ENCODE measurements around the gene ARHGAP24. TPM values are rescaled to one million over a fixed set of nuclear protein-coding genes. Genes with fewer than 3 reads are reported as not detected.

Gene ARHGAP24
- total and polyA plus RNA-seq, 8 donors: 22.0 to 35.0 (median 25.8) TPM

DNA sequence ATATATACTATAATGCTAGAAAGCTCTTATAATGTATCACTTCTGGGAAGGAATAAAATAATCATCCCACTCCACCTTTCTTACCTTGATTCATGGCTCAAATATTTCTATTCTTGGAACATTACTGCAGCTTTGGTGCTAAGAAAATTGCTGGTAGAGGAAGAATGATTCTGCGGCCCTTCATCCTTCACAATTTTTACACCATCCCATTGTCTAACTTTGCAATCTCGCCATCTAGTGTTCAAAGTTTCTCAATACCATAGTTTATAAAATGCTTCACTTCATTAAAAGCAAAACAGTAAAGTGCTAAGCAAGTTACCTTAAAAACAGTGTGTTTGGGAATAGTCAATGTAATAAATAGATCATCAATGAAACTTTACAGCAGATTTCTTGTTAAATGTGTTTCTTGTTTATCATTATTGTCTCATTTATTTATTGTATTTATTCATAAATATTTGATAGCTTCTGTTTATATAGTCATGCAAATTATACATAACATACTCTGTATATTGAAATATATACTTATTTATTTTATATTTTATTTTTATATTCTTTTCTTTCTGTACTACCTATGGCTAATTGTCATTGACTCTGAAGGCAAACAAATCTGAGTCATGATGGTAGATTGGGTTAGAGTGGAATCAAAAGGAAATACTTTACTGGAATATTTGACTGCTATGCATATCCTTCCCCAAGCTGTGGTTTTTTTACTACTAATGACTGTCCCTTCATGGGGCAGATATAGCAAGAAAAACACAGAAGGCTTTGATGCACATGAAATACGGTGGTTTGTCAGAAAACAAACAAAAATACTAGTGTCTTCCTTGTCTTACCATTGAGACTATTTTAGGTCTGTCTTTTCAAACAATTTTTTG is 494.2 kb downstream of the ARHGAP24 start:
- ATAC-seq (peak; percentile 85), DNase-seq (peak in 2 of 4 donors; percentile 36 to 51)
- Histone ChIP-seq H3K27ac (no peak overlapping the region), H3K4me1 (no peaks in the 10 kb centered on the region), H3K27me3 (no peaks in the 10 kb centered on the region), H3K4me3 (no peak overlapping the region), H3K36me3 (no peaks in the 10 kb centered on the region), H3K9me3 (no peaks in the 10 kb centered on the region)
- intact Hi-C loops (cut with DNase I): no loop called here
- TF ChIP-seq, protein P1, sequence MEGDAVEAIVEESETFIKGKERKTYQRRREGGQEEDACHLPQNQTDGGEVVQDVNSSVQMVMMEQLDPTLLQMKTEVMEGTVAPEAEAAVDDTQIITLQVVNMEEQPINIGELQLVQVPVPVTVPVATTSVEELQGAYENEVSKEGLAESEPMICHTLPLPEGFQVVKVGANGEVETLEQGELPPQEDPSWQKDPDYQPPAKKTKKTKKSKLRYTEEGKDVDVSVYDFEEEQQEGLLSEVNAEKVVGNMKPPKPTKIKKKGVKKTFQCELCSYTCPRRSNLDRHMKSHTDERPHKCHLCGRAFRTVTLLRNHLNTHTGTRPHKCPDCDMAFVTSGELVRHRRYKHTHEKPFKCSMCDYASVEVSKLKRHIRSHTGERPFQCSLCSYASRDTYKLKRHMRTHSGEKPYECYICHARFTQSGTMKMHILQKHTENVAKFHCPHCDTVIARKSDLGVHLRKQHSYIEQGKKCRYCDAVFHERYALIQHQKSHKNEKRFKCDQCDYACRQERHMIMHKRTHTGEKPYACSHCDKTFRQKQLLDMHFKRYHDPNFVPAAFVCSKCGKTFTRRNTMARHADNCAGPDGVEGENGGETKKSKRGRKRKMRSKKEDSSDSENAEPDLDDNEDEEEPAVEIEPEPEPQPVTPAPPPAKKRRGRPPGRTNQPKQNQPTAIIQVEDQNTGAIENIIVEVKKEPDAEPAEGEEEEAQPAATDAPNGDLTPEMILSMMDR (IDR thresholded peaks at IDR 0.05): peak; percentile 20 to 32

DNA sequence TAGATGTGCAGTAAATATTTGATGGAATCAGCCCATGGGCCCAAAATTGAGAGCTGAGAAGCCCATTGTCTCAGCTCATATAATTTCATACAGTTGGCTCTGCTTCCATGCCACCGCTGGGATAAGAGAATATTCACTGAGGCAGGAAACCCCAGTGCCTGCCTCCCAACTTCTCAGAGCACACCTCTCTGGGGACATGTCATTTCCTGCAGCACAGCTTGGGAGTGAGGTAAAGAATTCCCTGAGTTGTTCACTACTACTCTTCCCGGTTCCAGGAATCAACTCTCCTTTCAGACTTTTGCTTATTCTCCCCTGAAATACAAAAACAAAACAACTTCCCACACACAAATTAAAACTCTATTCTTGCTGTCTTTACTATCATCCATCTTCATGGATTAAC is 495.6 kb downstream of the ARHGAP24 start:
- Histone ChIP-seq H3K9me3 (no peaks in the 10 kb centered on the region), H3K36me3 (no peaks in the 10 kb centered on the region), H3K27ac (no peak overlapping the region), H3K4me1 (no peaks in the 10 kb centered on the region), H3K4me3 (no peak overlapping the region), H3K27me3 (no peaks in the 10 kb centered on the region)
- TF ChIP-seq, protein P1 (IDR thresholded peaks at IDR 0.05): no peak
- ATAC-seq: no peak
- DNase-seq: no peak
- intact Hi-C loops (cut with DNase I): no loop called here

DNA sequence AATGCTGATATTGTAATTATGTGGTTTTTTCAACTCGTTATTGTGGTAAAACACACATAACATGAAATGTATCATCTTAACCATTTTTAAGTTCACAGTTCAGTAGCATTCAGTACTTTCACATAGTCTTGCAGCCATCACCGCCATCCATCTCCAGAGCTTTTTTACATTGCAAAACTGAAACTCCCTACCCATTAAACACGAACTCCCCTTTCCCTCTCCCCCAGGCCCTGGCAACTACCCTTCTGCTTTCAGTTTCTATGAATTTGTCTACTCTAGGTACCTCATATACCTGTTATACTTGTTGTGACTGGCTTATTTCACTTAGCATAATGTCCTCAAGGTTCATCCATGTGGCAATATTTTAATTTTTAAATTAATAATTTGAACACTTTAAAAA is 504.3 kb downstream of the ARHGAP24 start:
- TF ChIP-seq, protein P1 (IDR thresholded peaks at IDR 0.05): no peak
- DNase-seq (no peak), ATAC-seq (no peak)
- H3K27me3 ChIP-seq: no peaks in the 10 kb centered on the region
- peaks cover 0 to 18% of the 10 kb centered on the region in 2 donors for H3K36me3 ChIP-seq
- intact Hi-C loops (cut with DNase I): no loop called here
- no peak overlapping the region for H3K4me3 ChIP-seq
- H3K27ac ChIP-seq: no peak overlapping the region
- H3K9me3 ChIP-seq: no peaks in the 10 kb centered on the region
- no peaks in the 10 kb centered on the region for H3K4me1 ChIP-seq

DNA sequence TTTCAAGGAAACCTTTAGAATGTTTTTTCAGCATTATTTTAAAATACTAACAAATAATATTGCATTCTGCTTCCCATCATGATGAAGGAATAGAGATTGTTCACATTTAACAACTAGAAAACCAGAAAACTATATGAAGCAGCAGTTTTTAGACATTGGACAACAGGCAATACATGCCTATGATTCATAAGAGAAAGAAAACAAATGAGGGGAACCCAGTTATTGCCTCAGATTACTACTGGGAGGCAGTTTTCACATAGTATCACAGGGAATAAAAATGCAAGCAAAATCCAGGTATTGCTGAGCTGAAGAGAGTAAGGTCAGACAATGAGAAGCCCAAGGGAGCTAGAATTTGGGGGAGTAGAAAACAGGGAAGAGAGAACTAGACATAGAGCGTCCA is 511.3 kb downstream of the ARHGAP24 start:
- no peak for DNase-seq
- Histone ChIP-seq H3K4me1 (no peaks in the 10 kb centered on the region), H3K4me3 (no peak overlapping the region), H3K36me3 (peaks cover 0 to 4% of the 10 kb centered on the region in 2 donors), H3K27me3 (no peaks in the 10 kb centered on the region), H3K27ac (no peak overlapping the region), H3K9me3 (no peaks in the 10 kb centered on the region)
- intact Hi-C loops (cut with DNase I): no loop called here
- no peak for ATAC-seq
- TF ChIP-seq, protein P1 (IDR thresholded peaks at IDR 0.05): no peak

DNA sequence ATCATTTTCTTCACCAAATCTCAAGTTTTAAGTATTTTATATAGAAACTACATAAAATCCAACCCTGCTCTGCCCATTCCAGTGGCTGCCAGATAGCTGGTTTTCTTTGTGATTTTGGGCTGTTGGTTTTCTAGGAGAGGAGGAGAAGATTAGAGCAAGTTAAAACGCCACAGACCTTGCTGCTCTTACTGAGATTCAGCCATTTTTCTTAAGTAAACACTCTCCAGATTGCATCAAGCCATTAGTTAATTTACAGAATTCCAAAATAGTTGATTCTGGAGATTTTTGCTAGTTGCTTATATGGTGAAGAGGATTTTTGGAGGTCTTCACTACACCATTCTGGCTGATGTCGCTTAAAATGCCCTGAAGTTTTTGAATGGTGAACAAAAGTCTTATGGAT is 518.7 kb downstream of the ARHGAP24 start:
- H3K4me1 ChIP-seq: no peaks in the 10 kb centered on the region
- DNase-seq: no peak
- TF ChIP-seq, protein P1 (IDR thresholded peaks at IDR 0.05): no peak
- no peak for ATAC-seq
- H3K4me3 ChIP-seq: no peak overlapping the region
- H3K36me3 ChIP-seq: peaks cover 0 to 15% of the 10 kb centered on the region in 2 donors
- H3K9me3 ChIP-seq: no peaks in the 10 kb centered on the region
- intact Hi-C loops (cut with DNase I): no loop called here
- H3K27me3 ChIP-seq: no peaks in the 10 kb centered on the region
- H3K27ac ChIP-seq: no peak overlapping the region
